Heart right ventricle (tissue), 16 donors: ENCODE data around the gene ZNF205. TPM values are rescaled to one million over a fixed set of nuclear protein-coding genes. Genes with fewer than 3 reads are reported as not detected.
"Not testable (repeated sequence)": the region's sequence is repeated elsewhere in the genome, so short reads cannot be mapped to it uniquely, and the experiment has no call there.

Experiments
- ATAC-seq, 8 donors: fragments of 200-7000 bp; cut with Tn5 transposase; one replicate each; pipeline ENCODE4 v1.9.1; 2020; ENCODE audit warnings: mild to moderate bottlenecking in 8 of 8, moderate library complexity in 8 of 8, moderate number of reproducible peaks in 1 of 8
- DNase-seq, 2 donors: peaks; one replicate each; pipeline ENCODE4 v3.0.0-alpha.2; 2020
- H3K27ac ChIP-seq, 10 donors: fragments of 200-600 bp; sonication (generic) in 2 of 10; one replicate each; pipeline versions ENCODE4 v1.5.0 to v1.8.0; 2020 to 2022; ENCODE audit warnings: mild to moderate bottlenecking in 3 of 10
- H3K27me3 ChIP-seq, 7 donors: fragments of 200-600 bp; one replicate each; pipeline ENCODE4 v1.8.0; 2021 to 2022; ENCODE audit warnings: mild to moderate bottlenecking in 2 of 7
- H3K36me3 ChIP-seq, 9 donors: fragments of 200-600 bp; sonication (generic) in 1 of 9; one replicate each; pipeline versions ENCODE4 v1.5.0 to v1.8.0; 2020 to 2022; ENCODE audit warnings: mild to moderate bottlenecking in 2 of 9
- H3K4me1 ChIP-seq, 9 donors: fragments of 200-600 bp; sonication (generic) in 1 of 9; one replicate each; pipeline versions ENCODE4 v1.5.0 to v1.8.0; 2020 to 2022; ENCODE audit warnings: mild to moderate bottlenecking in 4 of 9
- H3K4me3 ChIP-seq, 10 donors: fragments of 200-600 bp; sonication (generic) in 2 of 10; one replicate each; pipeline versions ENCODE4 v1.5.0 to v1.8.0; 2020 to 2022; ENCODE audit warnings: mild to moderate bottlenecking in 7 of 10, moderate library complexity in 2 of 10
- H3K9me3 ChIP-seq, 11 donors: fragments of 200-600 bp in 10 of 11; sonication (generic) in 2 of 11; one replicate each; pipeline versions ENCODE4 v1.5.0 to v1.8.0; 2013 to 2022; ENCODE audit warnings: mild to moderate bottlenecking in 2 of 11, control low read depth in 1 of 11, moderate library complexity in 1 of 11
- CTCF ChIP-seq, 9 donors: fragments of 200-600 bp; sonication (generic) in 2 of 9; IDR thresholded peaks; one replicate each; pipeline versions ENCODE4 v1.5.0 to v1.8.0; 2021 to 2022; ENCODE audit warnings: antibody characterized with exemption in 9 of 9, mild to moderate bottlenecking in 5 of 9, moderate library complexity in 1 of 9
- WGBS, 2 donors: extraction: QIAGEN DNeasy Blood & Tissue Kit; methylation state at CpG; one replicate each; pipeline ENCODE4 v1.1.7; 2013; ENCODE audit warnings: inconsistent platforms in 1 of 2; 5-methylcytosine and 5-hydroxymethylcytosine counted together
- intact Hi-C, 10 donors: fragments of 100-400 bp; cut with DNase I; formaldehyde crosslinking; loops; one replicate each; pipeline versions ENCODE4 v1.11.1 to v1.14.2; 2022
- polyA plus RNA-seq, 2 donors: library from polyadenylated mRNA; stranded (reverse); fragments of 200-250 nt; gene quantifications; one replicate each; pipeline ENCODE4 v1.2.3, GENCODE V29; 2013
- total RNA-seq, 10 donors: library from RNA; stranded (reverse); fragmentation: NEBNext Ultra II Directional in 3 of 10; extraction: Animal tissue kit (Norgen Biotek cat#: 25700) in 3 of 10; gene quantifications; one replicate each; pipeline versions ENCODE4 v1.2.1 to v1.2.4, GENCODE V29; 2021 to 2023
- donor health status: Arrhythmogenic right ventricular cardiomyopathy.
- donor health status: ischemic (EF 13 %, LVEDD 7.1; RV severe dilation, severe dysfunction).
- donor health status: healthy with polysubstance abuse.
- donor health status: DM: no; HTN: yes; CAD: no.
- donor health status: DM: no; HTN: no; CAD: no.
- donor health status: ischemic (EF 25% LVEDD 6.9; RV normal size, moderate dysfunction).
- donor health status: ischemic (EF 25% LVEDD 5.7; RV mildly dilated, moderate dysfunction).
- donor health status: healthy.
- donor health status: DM: yes; HTN: yes; CAD: no.
- donor health status: Ischemic cardiomyopathy.
- donor health status: ischemic (EF 35%, LVEDD 5.7; RV mildly dilated, moderate dysfunction).
- donor health status: nonischemic (EF 11% LVEDD 7.7; RV severe dilation, severe dysfunction).
- donor health status: DM: yes; HTN: yes; CAD: no.
- donor health status: PGD.
- donor health status: ischemic (EF 29% LVEDD 5.4; RV normal size, mild dysfunction).
- donor health status: nonischemic (EF 23%, LVEDD 6.1; RV moderate dilation, normal function).

Gene ZNF205
- total and polyA plus RNA-seq, 12 donors, result 5.8 to 26.9 (median 8.0) TPM

DNA sequence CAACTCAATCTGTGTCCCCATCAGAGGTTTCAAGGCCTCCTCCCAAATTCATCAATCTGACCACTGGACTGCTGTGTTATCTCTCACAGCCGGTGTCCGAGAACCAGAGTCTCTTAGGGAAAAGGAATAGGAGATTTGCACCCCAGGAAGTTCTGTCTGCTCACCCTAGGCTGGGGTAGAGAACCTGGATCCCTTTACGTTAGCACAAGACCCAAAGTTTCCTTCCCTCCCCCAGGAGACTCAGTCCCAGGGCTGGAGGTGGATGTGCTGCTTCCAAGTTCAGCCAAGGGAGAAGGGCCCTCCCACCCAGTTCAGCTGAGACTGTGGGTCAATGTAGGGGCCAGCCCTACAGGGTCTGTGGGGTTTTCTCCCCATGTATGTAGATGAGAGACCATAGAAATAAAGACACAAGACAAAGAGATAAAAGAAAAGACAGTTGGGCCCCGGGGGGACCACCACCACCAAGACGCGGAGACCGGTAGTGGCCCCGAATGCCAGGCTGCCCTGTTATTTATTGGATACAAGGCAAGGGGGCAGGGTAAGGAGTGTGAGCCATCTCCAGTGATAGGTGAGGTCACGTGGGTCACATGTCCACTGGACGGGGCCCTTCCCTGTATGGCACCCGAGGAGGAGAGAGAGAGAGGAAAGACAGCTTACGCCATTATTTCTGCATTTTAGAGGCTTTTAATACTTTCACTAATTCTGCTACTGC lies 52.9 kb downstream of the ZNF205 start:
- 89 to 93% methylated on average over 12 of the region's 12 CpGs for WGBS, 2 donors
- Histone ChIP-seq H3K9me3 (no peaks in the 10 kb centered on the region), H3K4me3 (peak overlapping the region in 7 of 10 donors; percentile 6 to 40 (median 31)), H3K36me3 (no peaks in the 10 kb centered on the region), H3K27ac (peak overlapping the region in 3 of 10 donors; percentile 18 to 57 (median 32)), H3K4me1 (peaks cover 0 to 13% (median 8%) of the 10 kb centered on the region in 9 donors), H3K27me3 (peaks cover 8 to 40% (median 25%) of the 10 kb centered on the region in 7 donors)
- ATAC-seq (peak in 1 of 8 donors; percentile 8), DNase-seq (no peak)
- no peak for TF ChIP-seq CTCF (IDR thresholded peaks at IDR 0.05)
- intact Hi-C loops, result loop anchor here in 7 of 10 donors (2.0 to 10.0 kb wide), 7 partner anchors 38 to 290 kb away; partner anchors contain the start of gene ZSCAN10 (in 1 of the 7)

- Histone ChIP-seq H3K27me3 (peaks cover 8 to 49% (median 38%) of the 10 kb centered on the region in 7 donors), H3K4me3 (no peak overlapping the region), H3K27ac (no peak overlapping the region), H3K36me3 (no peaks in the 10 kb centered on the region), H3K4me1 (peaks cover 0 to 21% (median 17%) of the 10 kb centered on the region in 9 donors), H3K9me3 (no peaks in the 10 kb centered on the region)
- TF ChIP-seq CTCF (IDR thresholded peaks at IDR 0.05), result no peak
- no peak for ATAC-seq
- DNase-seq, result no peak
- 24 to 38% methylated on average over 1 of the region's 1 CpG for WGBS, 2 donors
- intact Hi-C loops, result loop anchor here in 6 of 10 donors (2.0 to 10.0 kb wide), 7 partner anchors 39 to 288 kb away; partner anchors contain the start of gene ZSCAN10 (in 1 of the 6)
Observed at GRCh38 chr16:3166505-3166886, 54.1 kb downstream of the ZNF205 start.

GRCh38 chr16:3168729-3169128 lies 56.3 kb downstream of the ZNF205 start:
- intact Hi-C loops, result loop anchor here in 6 of 10 donors (5.0 to 10.0 kb wide), 6 partner anchors 41 to 286 kb away; partner anchors contain the start of gene ZSCAN10 (in 1 of the 6)
- DNase-seq, result not testable (repeated sequence)

More at GRCh38 chr16:3168729-3169128, 56.3 kb downstream of the ZNF205 start:
- WGBS, 2 donors, result 81 to 87% methylated on average over 7 of the region's 7 CpGs
- not testable (repeated sequence) for ATAC-seq, H3K27ac ChIP-seq, H3K4me3 ChIP-seq, H3K9me3 ChIP-seq, H3K36me3 ChIP-seq
- peaks cover 0 to 32% (median 19%) of the 10 kb centered on the region in 9 donors for H3K4me1 ChIP-seq
- H3K27me3 ChIP-seq, result peaks cover 21 to 71% (median 60%) of the 10 kb centered on the region in 7 donors

Other genes starting within 250 kb of the ZNF205 start
- 10 to 100 TPM; 18.1 to 28.9 (median 21.9) TPM for gene FLYWCH2, start 229.4 kb upstream of the ZNF205 start, total RNA-seq
- gene FLYWCH2, start 229.4 kb upstream of the ZNF205 start, polyA plus RNA-seq, result 10 to 100 TPM; 36.8 to 65.7 TPM
- 10 to 100 TPM; 27.1 to 42.3 (median 32.8) TPM for gene FLYWCH1, start 200.7 kb upstream of the ZNF205 start, total RNA-seq
- gene FLYWCH1, start 200.7 kb upstream of the ZNF205 start, polyA plus RNA-seq, result 10 to 100 TPM; 22.1 to 41.0 TPM
- gene KREMEN2, start 148.3 kb upstream of the ZNF205 start, total RNA-seq, result not detected
- gene KREMEN2, start 148.3 kb upstream of the ZNF205 start, polyA plus RNA-seq, result not detected
- gene PAQR4, start 143.2 kb upstream of the ZNF205 start, total RNA-seq, result 10 to 100 TPM in 1 of 10 donors, 1 to 10 TPM in 9; 3.7 to 13.8 (median 6.5) TPM
- 10 to 100 TPM in 1 of 2 donors, 1 to 10 TPM in 1; 8.2 to 17.9 TPM for gene PAQR4, start 143.2 kb upstream of the ZNF205 start, polyA plus RNA-seq
- gene PKMYT1, start 132.1 kb upstream of the ZNF205 start, total RNA-seq, result 1 to 10 TPM in 2 of 10 donors, under 1 TPM in 7, not detected in 1; 0.34 to 4.2 (median 0.66) TPM
- 1 to 10 TPM; 1.4 to 3.7 TPM for gene PKMYT1, start 132.1 kb upstream of the ZNF205 start, polyA plus RNA-seq
- gene CLDN9, start 99.7 kb upstream of the ZNF205 start, total RNA-seq, result 1 to 10 TPM in 3 of 10 donors, under 1 TPM in 7; 0.19 to 1.5 (median 0.79) TPM
- gene CLDN9, start 99.7 kb upstream of the ZNF205 start, polyA plus RNA-seq, result 1 to 10 TPM; 1.0 to 3.2 TPM
- under 1 TPM in 1 of 10 donors, not detected in 9; 0.28 TPM for gene CLDN6, start 94.4 kb upstream of the ZNF205 start, total RNA-seq
- under 1 TPM in 1 of 2 donors, not detected in 1; 0.03 TPM for gene CLDN6, start 94.4 kb upstream of the ZNF205 start, polyA plus RNA-seq
- 100 to 1,000 TPM in 4 of 10 donors, 10 to 100 TPM in 6; 28.0 to 319 (median 92.3) TPM for gene TNFRSF12A, start 92.2 kb upstream of the ZNF205 start, total RNA-seq
- 100 to 1,000 TPM; 215 to 740 TPM for gene TNFRSF12A, start 92.2 kb upstream of the ZNF205 start, polyA plus RNA-seq
- gene HCFC1R1, start 88.6 kb upstream of the ZNF205 start, total RNA-seq, result 10 to 100 TPM; 41.8 to 62.8 (median 55.8) TPM
- 100 to 1,000 TPM in 1 of 2 donors, 10 to 100 TPM in 1; 71.8 to 370 TPM for gene HCFC1R1, start 88.6 kb upstream of the ZNF205 start, polyA plus RNA-seq
- 10 to 100 TPM in 7 of 10 donors, 1 to 10 TPM in 3; 7.0 to 12.5 (median 10.4) TPM for gene THOC6, start 88.6 kb upstream of the ZNF205 start, total RNA-seq
- gene THOC6, start 88.6 kb upstream of the ZNF205 start, polyA plus RNA-seq, result 10 to 100 TPM; 22.5 to 40.3 TPM
- gene BICDL2, start 75.6 kb upstream of the ZNF205 start, total RNA-seq, result not detected
- under 1 TPM in 1 of 2 donors, not detected in 1; 0.04 TPM for gene BICDL2, start 75.6 kb upstream of the ZNF205 start, polyA plus RNA-seq
- gene MMP25, start 66.0 kb upstream of the ZNF205 start, total RNA-seq, result 1 to 10 TPM in 5 of 10 donors, under 1 TPM in 5; 0.26 to 3.9 (median 1.2) TPM
- under 1 TPM; 0.30 to 0.95 TPM for gene MMP25, start 66.0 kb upstream of the ZNF205 start, polyA plus RNA-seq
- gene IL32, start 46.9 kb upstream of the ZNF205 start, total RNA-seq, result 100 to 1,000 TPM in 1 of 10 donors, 10 to 100 TPM in 9; 23.4 to 204 (median 45.4) TPM
- gene IL32, start 46.9 kb upstream of the ZNF205 start, polyA plus RNA-seq, result 100 to 1,000 TPM in 1 of 2 donors, 10 to 100 TPM in 1; 80.6 to 116 TPM
- not detected for gene ZSCAN10, start 13.3 kb upstream of the ZNF205 start, total RNA-seq
- under 1 TPM; 0.01 to 0.07 TPM for gene ZSCAN10, start 13.3 kb upstream of the ZNF205 start, polyA plus RNA-seq
- gene ZNF213, start 22.4 kb downstream of the ZNF205 start, total RNA-seq, result 1 to 10 TPM; 5.9 to 9.2 (median 7.7) TPM
- gene ZNF213, start 22.4 kb downstream of the ZNF205 start, polyA plus RNA-seq, result 10 to 100 TPM in 1 of 2 donors, 1 to 10 TPM in 1; 6.9 to 10.1 TPM
- not detected for gene OR1F1, start 75.6 kb downstream of the ZNF205 start, total RNA-seq
- gene OR1F1, start 75.6 kb downstream of the ZNF205 start, polyA plus RNA-seq, result not detected
- gene ZNF200, start 122.6 kb downstream of the ZNF205 start, total RNA-seq, result 1 to 10 TPM; 4.6 to 8.9 (median 6.1) TPM
- 1 to 10 TPM; 2.9 to 5.4 TPM for gene ZNF200, start 122.6 kb downstream of the ZNF205 start, polyA plus RNA-seq
- 1 to 10 TPM in 2 of 10 donors, under 1 TPM in 8; 0.11 to 3.1 (median 0.53) TPM for gene MEFV, start 144.0 kb downstream of the ZNF205 start, total RNA-seq
- gene MEFV, start 144.0 kb downstream of the ZNF205 start, polyA plus RNA-seq, result under 1 TPM; 0.19 to 0.37 TPM
- 10 to 100 TPM in 3 of 10 donors, 1 to 10 TPM in 7; 7.2 to 13.2 (median 9.2) TPM for gene ZNF263, start 170.9 kb downstream of the ZNF205 start, total RNA-seq
- gene ZNF263, start 170.9 kb downstream of the ZNF205 start, polyA plus RNA-seq, result 10 to 100 TPM in 1 of 2 donors, 1 to 10 TPM in 1; 8.9 to 10.8 TPM
- gene TIGD7, start 192.8 kb downstream of the ZNF205 start, total RNA-seq, result 10 to 100 TPM in 1 of 10 donors, 1 to 10 TPM in 9; 6.5 to 11.2 (median 8.7) TPM
- gene TIGD7, start 192.8 kb downstream of the ZNF205 start, polyA plus RNA-seq, result 1 to 10 TPM; 4.7 to 6.7 TPM
- gene ZNF75A, start 192.9 kb downstream of the ZNF205 start, total RNA-seq, result 10 to 100 TPM; 15.2 to 25.5 (median 21.6) TPM
- gene ZNF75A, start 192.9 kb downstream of the ZNF205 start, polyA plus RNA-seq, result 10 to 100 TPM in 1 of 2 donors, 1 to 10 TPM in 1; 9.1 to 33.9 TPM
- under 1 TPM in 2 of 10 donors, not detected in 8; 0.15 to 0.22 TPM for gene OR2C1, start 243.3 kb downstream of the ZNF205 start, total RNA-seq
- gene OR2C1, start 243.3 kb downstream of the ZNF205 start, polyA plus RNA-seq, result under 1 TPM in 1 of 2 donors, not detected in 1; 0.01 TPM